GM18873 (cell line): ENCODE measurements around the gene MELK.
"Not testable (repeated sequence)": the region's sequence is repeated elsewhere in the genome, so short reads cannot be mapped to it uniquely, and the experiment has no call there.

Experiments
- ATAC-seq: cut with Tn5 transposase; IDR thresholded peaks from one replicate; pipeline ENCODE4 v1.9.1; 2021; ENCODE audit warnings: mild to moderate bottlenecking, moderate library complexity, moderate number of reproducible peaks; ENCODE audit not compliant: unreplicated experiment, low FRiP score

Gene MELK

DNA sequence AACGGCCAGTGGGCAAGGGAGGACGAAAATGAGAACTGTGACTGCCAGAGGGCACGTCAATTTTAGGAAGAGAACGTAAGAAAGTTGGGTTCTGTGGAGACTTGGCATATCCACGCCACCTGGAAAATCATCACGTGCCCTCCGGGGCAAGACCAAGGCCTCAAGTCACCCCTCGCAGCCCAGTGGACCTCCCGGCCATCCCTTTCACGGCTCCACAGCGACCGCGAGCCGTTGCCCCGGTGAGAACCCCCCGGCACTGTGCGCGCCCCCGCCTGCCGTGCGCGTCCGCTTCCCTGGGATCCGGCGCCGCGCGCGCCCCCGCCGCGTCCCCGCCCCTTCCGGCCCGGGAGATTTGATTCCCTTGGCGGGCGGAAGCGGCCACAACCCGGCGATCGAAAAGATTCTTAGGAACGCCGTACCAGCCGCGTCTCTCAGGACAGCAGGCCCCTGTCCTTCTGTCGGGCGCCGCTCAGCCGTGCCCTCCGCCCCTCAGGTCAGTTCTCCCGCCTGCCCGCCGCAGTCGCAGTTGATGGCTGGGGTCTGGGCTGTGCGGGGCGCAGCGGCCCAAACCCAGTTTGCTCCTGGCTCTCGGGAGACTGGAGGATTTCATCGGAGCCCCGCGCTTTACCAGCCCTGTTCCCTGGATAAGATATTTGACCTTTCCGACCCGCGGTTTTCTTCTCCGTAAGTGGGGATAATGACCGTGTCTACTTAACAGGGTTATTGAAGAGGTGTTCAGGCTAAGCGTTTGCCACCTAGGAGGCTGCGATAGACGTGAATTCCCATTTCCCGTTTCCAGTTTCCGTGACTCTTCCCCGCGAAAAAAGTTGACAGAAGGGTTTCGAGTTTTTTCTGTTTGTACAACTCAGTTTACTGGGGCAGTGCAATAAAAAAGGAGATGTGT is at the start of gene MELK:
Gene MELK, plus strand, starts transcription at position 381 of the 904 bp plus-strand sequence. CDS start 8,787 bp downstream, outside the sequence.
- no peak for ATAC-seq

DNA sequence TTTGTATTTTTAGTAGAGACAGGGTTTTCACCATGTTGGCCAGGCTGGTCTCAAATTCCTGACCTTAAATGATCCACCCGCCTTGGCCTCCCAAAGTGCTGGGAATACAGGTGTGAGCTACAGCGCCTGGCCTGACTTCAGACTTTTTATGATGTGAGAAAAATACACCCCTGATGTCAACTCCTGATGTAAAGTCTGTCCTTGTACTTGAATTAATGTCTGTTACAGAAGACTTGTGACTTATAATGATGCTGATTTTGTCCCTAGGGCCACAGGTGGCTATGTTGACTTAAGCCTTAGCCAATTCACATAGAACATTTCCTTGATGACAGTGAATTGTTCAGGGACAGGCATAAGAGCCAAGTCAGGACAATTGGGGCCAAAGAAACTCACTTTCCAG is 42.5 kb upstream of the MELK start:
- no peak for ATAC-seq

DNA sequence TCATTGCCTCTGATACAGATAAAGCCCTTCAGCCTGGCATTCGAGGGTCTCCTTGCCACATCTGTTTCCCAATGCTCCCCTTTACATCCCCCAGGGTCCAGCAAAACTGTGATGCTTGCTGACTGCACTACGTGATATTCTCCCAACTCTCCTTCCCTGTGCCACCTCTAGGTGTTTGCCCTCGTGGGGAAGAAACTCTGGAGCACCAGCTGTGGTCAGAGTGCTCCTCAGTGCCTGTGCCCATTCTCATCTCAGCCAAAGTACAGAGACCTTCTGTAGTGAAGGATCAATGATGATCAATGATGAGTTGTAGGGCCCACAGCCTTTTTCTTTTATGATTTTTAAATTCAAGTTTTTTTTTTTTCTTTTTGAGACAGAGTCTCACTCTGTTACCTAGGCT is 40.3 kb upstream of the MELK start:
- ATAC-seq = no peak

GRCh38 chr9:36533726-36534125 is 39.0 kb upstream of the MELK start:
- ATAC-seq = not testable (repeated sequence)

- no peak for ATAC-seq
These were observed 37.6 kb upstream of the MELK start for GRCh38 chr9:36535107-36535506.

GRCh38 chr9:36537861-36538260 is 34.8 kb upstream of the MELK start:
- ATAC-seq = no peak

DNA sequence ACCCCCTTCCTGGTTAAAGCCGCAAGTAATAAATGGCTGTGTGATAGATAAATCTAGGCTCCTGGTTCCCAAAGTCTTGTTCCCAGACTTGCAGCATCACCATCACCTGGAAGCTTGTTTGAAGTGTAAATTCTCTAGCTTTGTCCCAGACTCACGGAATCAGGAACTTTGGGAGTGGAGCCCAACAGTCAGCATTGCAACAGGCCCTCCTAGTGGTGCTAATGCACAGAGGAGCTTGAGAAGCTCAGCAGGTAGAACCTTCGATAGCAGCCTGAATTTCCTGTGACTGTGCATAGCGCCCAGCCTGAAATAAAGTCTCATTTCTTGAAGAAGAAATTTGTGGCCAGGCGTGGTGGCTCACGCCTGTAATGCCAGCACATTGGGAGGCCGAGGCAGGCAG is 30.3 kb upstream of the MELK start:
- no peak for ATAC-seq

GRCh38 chr9:36543916-36544315 is 28.8 kb upstream of the MELK start:
- ATAC-seq = no peak

- no peak for ATAC-seq
These were observed 25.1 kb upstream of the MELK start for GRCh38 chr9:36547598-36547997.

DNA sequence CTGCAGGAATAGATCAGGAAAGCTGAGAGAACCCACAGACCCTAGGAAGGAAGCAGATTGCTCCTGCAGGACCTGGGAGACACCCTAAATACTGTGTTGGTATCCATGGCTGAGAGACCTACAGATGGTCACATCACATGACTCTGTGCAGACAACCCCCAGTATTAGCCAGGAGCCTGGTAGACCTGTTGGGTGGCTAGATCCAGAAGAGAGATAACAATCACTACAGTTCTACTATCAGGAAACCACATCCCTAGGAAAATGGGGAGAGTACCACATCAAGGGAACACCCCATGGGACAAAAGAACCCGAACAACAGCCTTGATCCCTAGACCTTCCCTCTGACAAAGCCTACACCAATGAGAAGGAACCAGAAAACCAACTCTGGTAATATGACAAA is 24.2 kb upstream of the MELK start:
- no peak for ATAC-seq

DNA sequence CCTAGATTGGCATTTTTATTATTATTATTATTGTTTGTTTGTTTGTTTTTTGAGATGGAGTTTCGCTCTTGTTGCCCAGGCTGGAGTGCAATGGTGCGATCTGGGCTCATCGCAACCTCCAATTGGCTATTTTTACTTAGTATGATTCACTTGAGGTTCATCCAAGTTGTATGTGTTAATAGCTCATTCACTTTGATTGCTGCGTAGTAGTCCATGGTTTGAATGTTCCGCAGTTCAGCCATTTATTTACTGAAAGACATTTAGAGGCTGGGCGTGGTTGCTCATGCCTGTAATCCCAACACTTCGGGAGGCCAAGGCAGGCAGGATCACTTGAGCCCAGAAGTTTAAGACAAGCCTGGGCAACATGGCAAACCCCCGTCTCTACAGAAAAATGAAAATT is 22.6 kb upstream of the MELK start:
- no peak for ATAC-seq

- not testable (repeated sequence) for ATAC-seq
These were observed 22.0 kb upstream of the MELK start for GRCh38 chr9:36550631-36551098.

- no peak for ATAC-seq
These were observed 21.6 kb upstream of the MELK start for GRCh38 chr9:36551129-36551528.

- ATAC-seq = no peak
These were observed 20.8 kb upstream of the MELK start for GRCh38 chr9:36551910-36552309.

DNA sequence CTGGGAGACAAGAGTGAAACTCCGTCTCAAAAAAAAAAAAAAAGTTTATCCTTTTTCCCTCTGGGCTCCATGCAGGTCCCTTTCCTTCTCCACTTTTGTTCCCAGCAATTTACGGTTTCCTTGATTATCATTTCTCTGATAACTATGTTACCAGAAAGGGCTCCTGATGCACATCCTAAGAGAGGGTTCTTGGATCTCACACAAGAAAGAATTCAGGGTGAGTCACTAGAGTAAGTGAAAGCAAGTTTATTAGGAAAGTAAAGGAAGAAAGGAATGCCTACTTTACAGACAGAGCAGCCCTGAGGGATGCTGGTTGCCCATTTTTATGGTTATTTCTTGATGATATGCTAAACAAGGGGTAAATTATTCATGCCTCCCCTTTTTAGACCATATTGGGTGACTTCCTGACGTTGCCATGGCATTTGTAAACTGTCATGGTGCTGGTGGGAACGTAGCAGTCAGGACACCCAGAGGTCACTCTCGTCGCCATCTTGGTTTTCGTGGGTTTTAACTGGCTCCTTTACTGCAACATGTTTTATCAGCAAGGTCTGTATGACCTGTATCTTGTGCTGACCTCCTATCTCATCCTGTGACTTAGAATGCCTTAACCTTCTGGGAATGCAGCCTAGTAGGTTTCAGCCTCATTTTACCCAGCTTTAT is 13.5 kb upstream of the MELK start:
- no peak for ATAC-seq

DNA sequence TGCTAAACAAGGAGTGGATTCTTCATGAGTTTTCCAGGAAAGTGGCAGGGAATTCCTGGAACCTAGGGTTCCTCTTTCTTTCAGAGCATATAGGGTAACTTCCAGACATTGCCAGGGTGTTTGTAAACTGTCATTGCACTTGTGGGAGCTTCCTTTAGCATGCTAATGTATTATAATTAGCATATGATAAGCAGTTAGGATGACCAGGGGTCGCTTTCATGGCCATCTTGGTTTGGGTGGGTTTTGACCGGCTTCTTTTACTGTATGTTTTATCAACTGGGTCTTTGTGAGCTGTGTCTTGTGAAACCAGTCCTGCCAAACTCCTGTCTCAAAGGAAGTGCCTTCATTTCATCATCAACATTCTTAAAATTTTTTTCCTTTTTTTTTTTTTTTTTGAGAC is 11.9 kb upstream of the MELK start:
- ATAC-seq = no peak

- ATAC-seq = not testable (repeated sequence)
These were observed 9.9 kb upstream of the MELK start for GRCh38 chr9:36562801-36563200.

- ATAC-seq = no peak
These were observed 5.9 kb upstream of the MELK start for GRCh38 chr9:36566813-36567221.

GRCh38 chr9:36568681-36569080 is 4.0 kb upstream of the MELK start:
- not testable (repeated sequence) for ATAC-seq

DNA sequence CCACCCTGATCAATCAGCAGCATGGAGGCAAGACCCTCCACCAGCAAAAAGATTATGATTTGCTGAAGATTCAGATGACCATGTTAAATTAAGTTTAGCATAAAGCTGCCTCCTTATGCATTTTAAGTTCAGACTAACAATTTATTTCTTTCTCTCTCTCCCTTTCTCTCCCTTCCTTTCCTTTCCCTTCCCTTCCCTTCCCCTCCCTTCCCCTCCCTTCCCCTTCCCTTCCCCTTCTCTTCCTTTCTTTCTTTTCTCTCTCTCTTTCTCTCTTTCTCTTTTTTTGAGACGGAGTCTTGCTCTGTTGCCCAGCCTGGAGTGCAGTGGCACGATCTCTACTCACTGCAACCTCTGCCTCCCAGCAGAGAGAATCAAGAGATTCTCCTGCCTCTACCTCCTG is 1.4 kb upstream of the MELK start:
- ATAC-seq = no peak

DNA sequence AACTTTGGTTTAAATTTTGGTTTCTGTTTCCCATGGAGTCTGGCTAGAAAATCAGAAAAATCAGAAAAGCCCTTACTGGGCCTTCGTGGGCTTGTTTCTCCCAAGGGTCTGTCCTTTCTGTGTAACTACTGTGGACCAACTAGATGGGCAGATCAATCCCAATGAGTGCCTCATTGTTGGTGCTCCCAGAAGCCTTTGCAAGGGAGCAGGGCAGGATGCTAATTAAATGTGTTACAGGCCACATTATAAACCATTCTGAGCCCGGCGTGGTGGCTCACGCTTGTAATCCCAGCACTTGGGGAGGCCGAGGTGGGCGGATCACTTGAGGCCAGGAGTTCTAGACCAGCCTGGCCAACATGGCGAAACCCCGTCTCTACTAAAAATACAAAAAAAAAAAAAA is 1.4 kb downstream of the MELK start:
- not testable (repeated sequence) for ATAC-seq
